HG02852 (cell line): ENCODE results near the gene MCF2L2.
"Not testable (repeated sequence)": the region's sequence is repeated elsewhere in the genome, so short reads cannot be mapped to it uniquely, and the experiment has no call there.

ENCODE experiments used
- ATAC-seq: cut with Tn5 transposase; IDR thresholded peaks from one replicate; pipeline ENCODE4 v1.9.1; 2021; ENCODE audit warnings: mild to moderate bottlenecking, moderate library complexity; ENCODE audit not compliant: unreplicated experiment

The MCF2L2 gene

DNA sequence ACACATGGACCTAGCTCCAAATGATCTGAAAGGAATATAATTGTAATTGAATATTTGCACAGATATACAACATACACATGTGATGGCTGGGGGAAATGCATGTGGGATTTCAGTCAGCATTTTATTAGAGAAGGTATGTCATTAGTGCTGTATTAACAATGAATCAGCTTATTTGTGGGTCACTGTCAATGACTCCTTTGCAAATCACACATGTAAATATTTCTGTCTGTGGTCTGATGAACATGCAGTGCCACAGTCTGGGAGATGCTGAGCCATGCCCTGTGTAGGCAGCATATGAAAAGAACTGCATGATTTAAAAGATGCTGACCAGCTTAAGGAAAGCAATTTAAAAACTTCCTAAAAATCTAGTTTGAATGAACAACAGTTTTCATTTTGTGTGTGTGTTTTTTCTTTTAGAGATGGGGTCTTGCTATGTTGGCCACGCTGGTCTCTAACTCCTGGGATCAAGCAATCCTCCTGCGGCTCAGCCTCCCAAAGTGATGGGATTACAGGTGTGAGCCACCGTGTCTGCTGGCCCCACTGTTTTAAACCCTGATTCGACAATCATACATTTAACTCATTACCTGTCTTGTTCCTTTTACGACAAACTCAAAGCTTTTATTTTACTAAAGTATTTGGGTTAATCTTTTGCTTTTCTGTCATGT lies 176.2 kb downstream of the MCF2L2 start:
- no peak for ATAC-seq

DNA sequence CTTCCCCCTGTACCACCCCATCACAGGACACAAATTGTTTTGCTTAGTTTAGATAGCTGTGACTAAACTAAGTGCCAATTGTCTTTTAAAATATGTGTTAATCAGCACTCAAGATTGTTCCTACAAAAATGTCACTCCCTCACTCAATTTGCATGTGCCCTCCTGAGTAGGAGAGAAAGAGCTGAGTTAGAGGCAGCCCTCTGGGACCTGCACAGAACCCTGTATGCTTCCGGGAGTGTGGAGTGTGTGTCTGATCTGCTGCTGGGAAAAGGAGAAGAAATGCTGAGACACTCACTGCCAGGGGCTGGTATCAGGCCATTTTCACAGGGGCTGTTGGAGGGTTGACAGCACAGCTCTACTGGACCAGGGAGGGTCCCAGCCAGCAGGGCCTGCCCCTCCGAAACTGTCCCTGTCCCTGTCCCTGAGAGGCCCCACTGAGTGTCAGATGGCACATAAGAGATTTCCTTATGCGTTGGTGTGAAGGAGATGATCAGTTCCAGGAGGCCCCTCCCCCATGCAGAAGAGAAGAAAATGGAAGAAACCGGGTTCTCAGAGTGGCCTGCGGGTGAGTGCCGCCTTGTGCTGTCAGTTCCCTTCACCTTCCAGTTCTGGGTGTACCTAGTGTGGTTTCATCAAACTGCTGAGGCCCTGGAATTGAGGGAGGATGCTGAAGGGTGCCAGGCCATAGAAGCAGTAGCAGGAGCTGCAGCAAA lies 179.3 kb downstream of the MCF2L2 start:
- ATAC-seq = no peak

DNA sequence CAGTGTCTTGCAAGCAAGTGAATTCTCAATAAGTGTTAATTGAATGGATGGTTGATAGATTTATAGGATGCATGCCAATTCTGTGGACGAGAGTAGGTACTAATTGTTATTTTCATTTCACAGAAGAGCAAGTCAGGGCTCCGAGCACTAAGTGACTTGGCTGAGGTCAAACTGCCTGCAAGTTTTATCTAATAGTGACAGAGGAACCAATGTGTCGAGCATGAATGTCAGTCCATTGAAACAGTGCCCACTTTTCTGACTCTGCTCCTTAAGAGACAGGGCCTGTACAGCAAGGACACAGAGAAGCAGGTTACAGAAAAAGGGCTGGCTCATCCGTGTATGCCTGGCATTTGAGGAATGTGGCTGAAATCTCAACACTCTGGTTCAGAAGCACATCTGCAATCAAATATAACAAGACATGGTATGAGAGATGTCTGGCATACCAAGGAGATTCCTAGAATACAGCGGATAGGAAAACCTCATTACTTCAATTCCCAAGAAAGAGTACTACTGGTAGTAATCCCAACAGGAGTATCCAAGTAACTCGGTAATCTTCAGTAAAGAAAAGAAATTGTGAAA lies 181.3 kb downstream of the MCF2L2 start:
- no peak for ATAC-seq

DNA sequence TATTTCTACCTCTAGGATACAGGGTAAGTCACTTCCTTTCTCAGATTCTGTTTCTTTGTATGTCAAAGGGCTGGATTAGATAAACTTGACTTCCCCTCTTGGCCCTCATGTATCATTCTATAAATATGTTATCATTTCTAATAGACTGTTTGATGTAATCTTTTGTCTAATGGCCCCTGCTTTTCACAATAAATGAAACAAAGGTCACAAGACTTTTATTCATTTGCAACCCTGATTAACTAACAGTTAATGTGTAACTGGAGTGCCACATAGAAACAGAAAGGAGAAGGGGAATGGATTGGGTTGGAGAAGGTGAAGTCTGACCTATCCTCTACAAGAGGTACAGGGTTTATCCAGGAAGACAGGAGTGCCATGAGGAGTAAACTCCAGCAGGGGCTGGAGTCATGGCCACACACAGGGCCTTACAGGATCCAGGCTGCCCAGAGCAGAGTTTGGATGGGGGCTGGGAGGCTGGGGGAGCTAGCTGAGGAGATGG lies 183.4 kb downstream of the MCF2L2 start:
- no peak for ATAC-seq

DNA sequence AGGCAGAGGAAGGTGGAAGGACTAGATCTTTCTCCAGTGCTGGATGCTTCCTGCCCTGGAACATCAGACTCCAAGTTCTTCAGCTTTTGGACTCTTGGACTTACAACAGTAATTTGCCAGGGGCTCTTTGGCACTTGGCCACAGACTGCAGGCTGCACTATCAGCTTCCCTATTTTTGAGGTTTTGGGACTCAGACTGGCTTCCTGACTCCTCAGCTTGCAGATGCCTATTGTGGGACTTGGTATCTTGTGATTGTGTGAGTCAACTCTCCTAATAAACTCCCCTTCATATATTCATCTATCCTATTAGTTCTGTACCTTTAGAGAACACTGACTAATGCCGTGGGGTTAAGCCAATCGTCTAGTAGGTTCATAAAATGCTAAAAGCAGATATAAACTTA lies 184.2 kb downstream of the MCF2L2 start:
- ATAC-seq = no peak

DNA sequence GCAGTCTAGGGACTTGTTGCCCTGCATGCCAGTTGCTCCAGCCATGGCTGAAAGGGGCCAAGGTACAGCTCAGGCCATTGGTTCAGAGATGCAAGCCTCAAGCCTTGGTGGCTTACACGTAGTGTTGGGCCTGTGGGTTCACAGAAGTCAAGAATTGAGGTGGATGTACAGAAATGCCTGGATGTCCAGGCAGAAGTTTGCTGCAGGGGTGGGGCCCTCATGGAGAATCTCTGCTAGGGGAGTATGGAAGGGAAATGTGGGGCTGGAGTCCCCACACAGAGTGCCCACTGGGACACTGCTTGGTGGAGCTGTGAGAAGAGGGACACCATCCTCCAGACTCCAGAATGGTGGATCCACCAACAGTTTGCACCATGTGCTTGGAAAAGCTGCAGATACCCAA lies 186.0 kb downstream of the MCF2L2 start:
- no peak for ATAC-seq

DNA sequence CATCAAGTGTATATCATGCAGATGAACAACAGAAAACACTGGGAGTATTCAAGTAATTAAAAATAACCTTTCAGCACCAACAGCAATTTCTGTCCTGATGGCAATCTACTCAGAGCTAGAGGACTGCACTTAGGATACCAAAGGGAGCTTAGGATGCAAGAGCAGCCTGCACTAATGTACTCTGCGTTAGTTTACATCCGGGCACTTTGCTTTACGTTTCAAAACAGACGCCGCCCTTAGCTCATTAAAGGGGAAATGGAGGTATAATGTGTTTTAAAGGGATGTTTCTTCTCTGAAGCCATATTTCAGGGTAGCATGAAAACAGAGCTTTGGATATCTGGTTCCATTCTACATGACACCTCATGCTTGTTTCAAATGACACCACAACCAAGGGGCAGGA lies 189.4 kb downstream of the MCF2L2 start:
- ATAC-seq = no peak

DNA sequence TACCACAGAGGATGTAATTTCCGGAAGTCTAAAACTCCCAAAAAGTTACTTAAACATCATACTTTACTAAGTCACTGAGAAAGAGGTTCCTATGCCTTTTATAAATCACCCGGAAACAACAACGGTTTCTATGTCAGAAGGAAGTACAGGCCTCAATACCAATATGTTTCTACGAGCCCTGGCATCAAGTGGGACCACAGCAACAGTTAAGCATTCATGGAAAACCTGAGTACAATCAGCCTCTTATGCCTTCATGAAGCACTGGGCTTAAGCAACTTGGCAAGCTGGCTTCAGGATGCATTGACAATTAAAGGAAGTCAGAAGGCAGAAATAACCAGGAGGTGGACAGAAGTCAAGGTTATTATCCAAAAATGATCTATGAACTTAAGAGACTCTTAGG lies 194.5 kb downstream of the MCF2L2 start:
- no peak for ATAC-seq

DNA sequence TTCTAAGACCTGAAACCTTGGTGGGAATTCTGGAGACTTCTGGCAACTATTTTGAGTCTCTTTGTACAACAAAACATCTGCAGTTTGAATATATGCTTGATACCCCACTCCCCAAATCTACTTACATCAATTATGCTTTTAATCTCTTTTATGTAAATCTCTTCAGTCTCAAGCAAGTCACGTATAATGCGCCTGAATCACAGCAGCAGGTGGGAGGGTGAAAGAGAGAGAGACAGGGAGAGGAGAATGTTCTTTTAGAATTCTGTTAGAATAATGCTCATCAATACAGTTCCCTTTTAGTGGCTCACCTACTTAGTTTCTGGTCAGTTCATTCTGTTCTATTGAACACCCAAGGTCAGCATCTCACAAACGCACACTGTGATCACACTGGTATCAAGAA lies 197.6 kb downstream of the MCF2L2 start:
- ATAC-seq = no peak

DNA sequence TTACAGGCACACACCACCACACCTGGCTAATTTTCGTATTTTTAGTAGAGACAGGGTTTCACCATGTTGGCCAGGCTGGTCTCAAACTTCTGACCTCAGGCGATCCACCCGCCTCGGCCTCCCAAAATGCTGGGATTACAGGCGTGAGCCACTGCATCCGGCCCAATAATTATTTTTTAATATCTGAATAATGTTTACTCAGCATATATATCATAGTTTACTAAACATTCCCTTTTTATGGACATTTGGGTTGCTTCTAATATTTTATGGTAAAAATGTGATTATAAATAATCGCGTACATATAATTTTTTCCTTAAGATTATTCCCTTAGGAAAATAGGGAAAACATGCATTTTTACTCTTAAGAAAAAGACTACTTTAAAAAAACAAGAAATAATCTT lies 198.2 kb downstream of the MCF2L2 start:
- not testable (repeated sequence) for ATAC-seq

DNA sequence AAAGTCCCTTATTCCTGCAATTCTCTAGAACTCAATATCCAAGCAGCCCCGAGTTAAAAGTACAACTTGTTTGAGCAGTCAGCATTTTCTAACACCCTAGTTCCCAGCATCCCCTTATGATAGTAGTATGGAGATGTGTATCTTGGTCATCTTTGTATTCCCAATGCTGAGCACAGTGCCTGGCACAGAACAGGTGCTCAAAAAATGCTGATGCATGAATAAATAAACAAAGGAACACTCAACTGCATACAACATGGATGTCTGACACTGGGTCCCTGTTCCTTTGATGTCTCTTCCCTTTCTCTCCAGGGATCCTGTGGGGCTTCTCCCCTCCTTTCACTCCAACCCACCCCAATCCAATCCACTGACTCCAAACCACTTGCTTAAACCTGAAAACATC lies 199.2 kb downstream of the MCF2L2 start:
- no peak for ATAC-seq

DNA sequence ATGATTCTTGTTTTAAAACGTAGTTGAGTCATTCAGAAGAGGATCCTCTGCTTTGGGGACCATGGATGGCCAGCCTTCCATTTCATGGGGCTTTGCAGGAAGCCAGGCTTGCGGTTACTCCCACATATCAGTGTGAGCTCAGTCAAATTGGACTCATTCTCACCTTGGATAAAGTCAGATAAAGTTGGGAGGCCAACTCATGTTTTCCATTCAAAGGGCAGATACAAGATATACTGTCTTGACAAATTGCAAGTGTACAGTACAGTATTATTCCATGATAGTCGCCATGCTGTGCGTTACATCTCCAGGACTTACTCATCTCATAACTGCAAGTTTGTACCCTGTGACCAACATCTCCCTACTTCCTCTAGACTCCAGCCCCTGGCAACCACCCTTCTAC lies 200.8 kb downstream of the MCF2L2 start:
- no peak for ATAC-seq

DNA sequence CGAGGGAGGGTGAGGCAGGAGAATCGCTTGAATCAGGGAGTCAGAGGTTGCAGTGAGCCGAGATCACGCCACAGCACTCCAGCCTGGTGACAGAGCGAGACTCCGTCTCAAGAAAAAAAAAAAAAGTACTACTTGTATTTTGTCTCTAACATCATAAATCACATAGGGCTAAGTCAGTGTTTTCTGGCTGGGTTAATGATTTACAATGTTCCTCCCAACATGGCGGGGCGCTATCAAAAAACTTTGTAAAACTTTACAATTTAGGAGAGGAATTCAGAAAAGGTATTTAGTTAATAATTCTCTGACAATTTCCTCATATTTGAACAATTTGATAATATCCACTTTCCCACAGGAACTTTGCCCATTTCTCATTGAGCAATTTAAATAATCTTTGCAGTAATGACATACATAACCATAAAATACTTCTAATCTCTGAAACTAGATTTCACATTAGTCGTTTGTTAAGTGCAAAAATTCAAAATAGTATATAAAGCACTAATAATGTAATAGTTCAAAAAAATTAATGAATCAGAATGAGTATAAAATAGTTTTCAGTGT lies 202.0 kb downstream of the MCF2L2 start:
- no peak for ATAC-seq

DNA sequence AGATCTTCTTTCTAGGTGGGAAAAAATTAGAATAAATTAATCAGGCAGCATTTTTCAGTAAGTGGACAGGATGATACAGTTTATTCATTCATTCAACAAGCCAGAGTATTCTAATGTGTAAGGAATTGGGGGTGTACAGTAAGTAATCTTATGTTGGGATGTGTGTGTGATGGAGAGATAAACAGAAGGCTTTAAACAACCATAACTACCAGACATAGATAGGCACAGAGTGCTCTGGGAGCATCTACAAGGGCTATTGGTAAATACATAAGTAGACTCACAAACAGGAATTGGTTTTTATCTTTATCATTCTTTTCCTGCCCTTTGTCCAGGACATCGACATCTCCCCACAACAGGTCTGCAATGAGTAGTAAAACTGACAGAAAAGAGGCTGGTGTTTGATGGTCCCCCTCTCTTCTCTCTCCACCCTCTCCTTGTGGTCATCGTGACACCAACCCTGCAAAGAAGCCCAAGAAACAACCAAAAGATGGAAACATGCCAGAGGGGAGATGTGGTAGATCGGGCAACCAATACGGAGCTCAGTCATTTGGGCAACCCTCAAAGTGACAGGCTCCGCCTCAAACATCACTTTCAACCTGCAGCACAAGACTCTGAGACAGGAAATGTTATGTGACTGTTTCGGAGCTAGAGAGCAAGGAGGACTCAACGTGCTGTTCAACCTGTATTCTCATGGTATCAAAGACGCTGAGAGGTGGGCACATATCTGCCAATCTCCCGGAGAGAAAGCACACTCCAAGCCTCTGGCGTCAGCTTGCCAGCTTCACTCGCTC lies 204.0 kb downstream of the MCF2L2 start:
- ATAC-seq = no peak

DNA sequence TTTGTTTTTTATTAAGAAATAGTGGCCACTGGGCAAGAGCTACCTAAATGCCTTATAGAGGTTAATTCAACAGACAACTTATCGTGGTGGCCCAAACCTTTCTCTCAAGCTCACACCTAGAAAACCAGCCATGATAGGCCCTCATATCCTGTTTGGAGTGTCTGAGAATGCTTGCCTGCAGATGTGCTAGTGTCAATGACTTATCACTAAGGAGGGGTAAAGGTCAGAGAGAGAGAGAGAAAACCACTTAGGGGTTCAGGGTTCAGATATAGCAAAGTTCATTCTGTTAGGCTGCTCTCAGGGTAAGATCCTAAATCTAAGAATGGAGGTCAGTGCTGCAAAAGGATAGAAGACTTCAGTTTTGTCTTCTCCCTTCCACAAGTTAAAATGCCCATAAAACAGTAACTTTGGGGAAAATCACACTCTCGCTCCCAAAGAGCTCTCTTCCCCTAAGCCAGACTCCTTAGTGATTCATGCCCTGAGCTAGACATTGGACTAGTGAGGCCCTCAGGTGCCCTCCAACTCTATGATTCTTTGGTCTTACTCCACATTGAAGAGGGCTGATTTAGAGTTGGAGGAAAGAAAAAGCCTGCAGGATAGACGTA lies 205.7 kb downstream of the MCF2L2 start:
- ATAC-seq = no peak

DNA sequence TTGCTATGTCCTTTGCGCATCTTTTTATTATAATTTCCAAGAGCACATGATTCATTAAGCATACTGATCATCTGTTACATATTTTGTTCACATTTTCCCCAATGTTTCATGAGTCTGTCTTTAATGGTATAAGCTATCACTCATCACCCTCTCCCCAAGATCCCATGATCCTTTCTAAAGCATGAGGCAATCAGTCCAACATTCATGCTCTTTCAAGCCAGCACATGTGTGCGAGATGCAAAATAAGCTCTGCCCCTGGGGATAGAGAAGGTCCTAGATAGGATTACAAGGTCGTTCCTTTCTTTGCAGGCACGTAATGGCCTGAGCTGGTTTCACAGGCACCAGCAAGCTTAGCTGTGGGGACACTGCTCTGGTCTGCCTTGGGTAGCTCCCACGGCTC lies 207.6 kb downstream of the MCF2L2 start:
- ATAC-seq = no peak

DNA sequence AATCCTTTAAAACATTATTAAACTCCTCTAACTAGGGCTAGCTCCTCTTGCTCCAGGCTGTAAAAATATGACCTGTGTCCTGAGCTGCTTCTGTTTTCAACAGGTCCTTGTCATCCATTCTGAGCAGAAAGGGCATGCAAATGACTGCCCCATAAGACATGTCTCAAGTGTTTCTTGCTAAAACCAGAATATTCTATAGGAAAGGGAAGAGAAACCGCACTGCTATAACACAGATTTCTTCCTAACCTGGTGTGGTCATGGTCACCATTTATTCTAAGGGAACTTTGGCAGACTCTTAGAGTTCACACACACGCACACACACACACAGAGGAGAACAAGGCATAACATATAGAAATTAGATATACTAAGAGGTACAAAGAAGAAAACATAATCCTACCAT lies 209.6 kb downstream of the MCF2L2 start:
- no peak for ATAC-seq

DNA sequence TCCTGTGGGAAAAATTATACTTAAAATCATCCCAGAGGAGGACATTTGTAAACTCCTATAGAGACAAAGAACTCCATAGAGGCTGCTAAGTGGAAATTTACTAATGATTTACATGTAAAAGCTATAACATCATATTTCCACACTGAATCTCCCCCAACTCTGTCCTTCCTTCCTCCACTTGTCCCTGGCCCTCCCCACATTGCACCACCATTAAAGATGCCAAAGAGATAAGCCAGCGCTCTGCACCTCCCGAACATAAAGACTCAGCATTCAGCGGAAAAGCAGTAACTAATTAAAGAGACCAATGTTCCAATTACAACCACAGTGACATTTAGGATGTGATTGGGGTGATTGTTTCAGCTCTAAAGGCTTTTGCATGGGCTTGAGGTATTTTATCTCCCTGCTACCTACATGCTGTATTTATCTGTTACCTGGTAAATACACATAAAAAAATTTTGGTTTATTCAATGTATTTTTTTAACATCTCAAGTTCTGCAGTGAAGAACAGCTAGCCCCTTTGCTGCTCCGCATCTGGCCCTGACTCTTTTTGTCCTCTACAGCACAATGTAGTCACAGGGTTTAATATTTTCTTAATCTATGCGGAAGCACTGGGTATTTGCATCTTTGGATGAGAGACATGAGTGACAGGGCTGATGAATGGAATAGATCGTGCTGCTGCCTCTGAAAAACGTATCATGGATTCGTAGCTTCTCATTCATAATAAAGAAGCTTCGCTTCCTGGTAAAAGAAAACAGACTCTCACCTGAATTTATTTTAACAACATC lies 210.7 kb downstream of the MCF2L2 start:
- no peak for ATAC-seq

DNA sequence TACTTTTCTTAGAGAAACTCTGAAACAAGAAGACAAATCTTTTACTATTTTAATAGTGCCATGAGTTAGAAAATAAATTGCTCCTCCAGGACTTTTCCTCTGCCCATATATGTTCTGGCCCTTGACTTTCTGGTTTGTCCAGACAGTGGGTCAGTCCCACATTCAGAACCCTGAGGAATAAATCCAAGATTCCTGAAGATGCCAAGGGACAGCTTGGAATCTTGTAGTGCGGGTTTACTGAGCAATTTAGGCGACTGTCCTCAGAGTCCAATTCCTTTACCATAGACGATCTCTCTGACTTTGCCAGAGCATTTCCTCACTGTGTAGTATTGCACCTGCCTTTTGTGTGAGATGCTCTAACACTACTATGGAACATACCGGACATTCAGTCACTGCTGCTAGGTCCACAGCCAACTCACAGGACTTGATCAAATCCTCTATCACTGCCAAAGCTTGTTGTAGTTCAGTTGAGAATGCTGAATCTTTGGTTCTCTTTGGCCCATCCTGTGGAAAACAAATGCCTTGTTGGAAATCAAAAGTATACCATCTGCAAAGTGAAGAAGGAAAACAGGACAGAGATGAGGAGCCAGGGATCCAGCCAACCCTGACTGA lies 212.7 kb downstream of the MCF2L2 start:
- ATAC-seq = no peak

DNA sequence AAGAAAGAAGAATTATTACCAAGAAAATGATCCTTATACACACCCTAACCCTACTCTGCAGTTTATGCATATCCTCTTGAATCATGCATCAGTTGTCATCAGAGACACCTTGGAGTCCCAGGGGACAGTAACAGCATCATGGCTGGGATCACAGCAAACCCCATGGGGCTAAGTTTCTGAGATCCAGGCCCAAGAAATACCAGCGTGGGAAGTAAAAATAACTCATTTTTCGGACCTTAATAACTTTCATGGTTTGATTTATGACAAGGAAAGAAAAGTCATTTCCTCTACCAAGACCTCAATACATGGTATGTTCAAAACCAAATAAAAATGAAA lies 214.2 kb downstream of the MCF2L2 start:
- ATAC-seq = no peak
